ENCODE data around the gene SPINDOC.

The SPINDOC gene

GRCh38 chr11:63802637-63803414 is 10.4 kb upstream of the SPINDOC start:
- no peak for TF ChIP-seq CREB1 (IDR thresholded peaks at IDR 0.05; ENCODE audit: low read depth)
- no peak for TF ChIP-seq NFIC (IDR thresholded peaks at IDR 0.05)
- TF ChIP-seq TEAD4 (IDR thresholded peaks at IDR 0.05), result peak; percentile 42; the same call in 1 of the 2 replicates
- TF ChIP-seq, protein P1, sequence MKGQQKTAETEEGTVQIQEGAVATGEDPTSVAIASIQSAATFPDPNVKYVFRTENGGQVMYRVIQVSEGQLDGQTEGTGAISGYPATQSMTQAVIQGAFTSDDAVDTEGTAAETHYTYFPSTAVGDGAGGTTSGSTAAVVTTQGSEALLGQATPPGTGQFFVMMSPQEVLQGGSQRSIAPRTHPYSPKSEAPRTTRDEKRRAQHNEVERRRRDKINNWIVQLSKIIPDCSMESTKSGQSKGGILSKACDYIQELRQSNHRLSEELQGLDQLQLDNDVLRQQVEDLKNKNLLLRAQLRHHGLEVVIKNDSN (IDR thresholded peaks at IDR 0.05), result peak; percentile 93
- no peak for TF ChIP-seq EP300 (IDR thresholded peaks at IDR 0.05; ENCODE audit: borderline replicate concordance)
- TF ChIP-seq EGR1 (IDR thresholded peaks at IDR 0.05), result no peak
- no peak for TF ChIP-seq TCF12 (IDR thresholded peaks at IDR 0.05; ENCODE audit: low read depth)
- TF ChIP-seq CEBPB (IDR thresholded peaks at IDR 0.05), result no peak
- TF ChIP-seq FOXM1 (IDR thresholded peaks at IDR 0.05; ENCODE audit: borderline replicate concordance, low read depth), result no peak
- TF ChIP-seq, protein P2, sequence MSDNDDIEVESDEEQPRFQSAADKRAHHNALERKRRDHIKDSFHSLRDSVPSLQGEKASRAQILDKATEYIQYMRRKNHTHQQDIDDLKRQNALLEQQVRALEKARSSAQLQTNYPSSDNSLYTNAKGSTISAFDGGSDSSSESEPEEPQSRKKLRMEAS (IDR thresholded peaks at IDR 0.05), result peak; percentile 77
- no peak for TF ChIP-seq ZBTB7A (IDR thresholded peaks at IDR 0.05; ENCODE audit: low read depth)
- TF ChIP-seq YY1 (IDR thresholded peaks at IDR 0.05; ENCODE audit: low read depth), result no peak
- no peak for TF ChIP-seq TAF1 (IDR thresholded peaks at IDR 0.05; ENCODE audit: low read depth)
- TF ChIP-seq RAD21 (IDR thresholded peaks at IDR 0.05; ENCODE audit: low read depth), result no peak
- no peak for TF ChIP-seq REST (IDR thresholded peaks at IDR 0.05; ENCODE audit: low read depth)

GRCh38 chr11:63804259-63804658 is 9.0 kb upstream of the SPINDOC start:
- TF ChIP-seq, protein P2 (IDR thresholded peaks at IDR 0.05), result peak; percentile 77
- TF ChIP-seq, protein P1 (IDR thresholded peaks at IDR 0.05), result peak; percentile 42; the same call in 1 of the 2 replicates
- TF ChIP-seq EP300 (IDR thresholded peaks at IDR 0.05; ENCODE audit: borderline replicate concordance) (no peak), EGR1 (IDR thresholded peaks at IDR 0.05) (no peak)

- no peak for TF ChIP-seq TAF1 (IDR thresholded peaks at IDR 0.05; ENCODE audit: low read depth)
Measured at GRCh38 chr11:63805844-63806415, 7.3 kb upstream of the SPINDOC start.

GRCh38 chr11:63811522-63811921 is 1.7 kb upstream of the SPINDOC start:
- no peak for TF ChIP-seq RAD21 (IDR thresholded peaks at IDR 0.05; ENCODE audit: low read depth)
- no peak for TF ChIP-seq EGR1 (IDR thresholded peaks at IDR 0.05)
- no peak for TF ChIP-seq TAF1 (IDR thresholded peaks at IDR 0.05; ENCODE audit: low read depth)
- TF ChIP-seq FOXM1 (IDR thresholded peaks at IDR 0.05; ENCODE audit: borderline replicate concordance, low read depth), result no peak
- no peak for TF ChIP-seq CREB1 (IDR thresholded peaks at IDR 0.05; ENCODE audit: low read depth)
- no peak for TF ChIP-seq TEAD4 (IDR thresholded peaks at IDR 0.05)
- TF ChIP-seq, protein P2 (IDR thresholded peaks at IDR 0.05), result no peak
- no peak for TF ChIP-seq NFIC (IDR thresholded peaks at IDR 0.05)
- TF ChIP-seq REST (IDR thresholded peaks at IDR 0.05; ENCODE audit: low read depth), result no peak
- TF ChIP-seq EP300 (IDR thresholded peaks at IDR 0.05; ENCODE audit: borderline replicate concordance), result no peak
- no peak for TF ChIP-seq CEBPB (IDR thresholded peaks at IDR 0.05)
- TF ChIP-seq ZBTB7A (IDR thresholded peaks at IDR 0.05; ENCODE audit: low read depth), result no peak
- no peak for TF ChIP-seq TCF12 (IDR thresholded peaks at IDR 0.05; ENCODE audit: low read depth)
- TF ChIP-seq YY1 (IDR thresholded peaks at IDR 0.05; ENCODE audit: low read depth), result no peak
- TF ChIP-seq, protein P1 (IDR thresholded peaks at IDR 0.05), result no peak
